DMS53 (cell line): Measurements from ENCODE around the gene C22orf23.

Source experiments
- DNase-seq: peaks from one replicate; lab custom pipeline; 2025; lab: John Stamatoyannopoulos, UW

Gene C22orf23

DNA sequence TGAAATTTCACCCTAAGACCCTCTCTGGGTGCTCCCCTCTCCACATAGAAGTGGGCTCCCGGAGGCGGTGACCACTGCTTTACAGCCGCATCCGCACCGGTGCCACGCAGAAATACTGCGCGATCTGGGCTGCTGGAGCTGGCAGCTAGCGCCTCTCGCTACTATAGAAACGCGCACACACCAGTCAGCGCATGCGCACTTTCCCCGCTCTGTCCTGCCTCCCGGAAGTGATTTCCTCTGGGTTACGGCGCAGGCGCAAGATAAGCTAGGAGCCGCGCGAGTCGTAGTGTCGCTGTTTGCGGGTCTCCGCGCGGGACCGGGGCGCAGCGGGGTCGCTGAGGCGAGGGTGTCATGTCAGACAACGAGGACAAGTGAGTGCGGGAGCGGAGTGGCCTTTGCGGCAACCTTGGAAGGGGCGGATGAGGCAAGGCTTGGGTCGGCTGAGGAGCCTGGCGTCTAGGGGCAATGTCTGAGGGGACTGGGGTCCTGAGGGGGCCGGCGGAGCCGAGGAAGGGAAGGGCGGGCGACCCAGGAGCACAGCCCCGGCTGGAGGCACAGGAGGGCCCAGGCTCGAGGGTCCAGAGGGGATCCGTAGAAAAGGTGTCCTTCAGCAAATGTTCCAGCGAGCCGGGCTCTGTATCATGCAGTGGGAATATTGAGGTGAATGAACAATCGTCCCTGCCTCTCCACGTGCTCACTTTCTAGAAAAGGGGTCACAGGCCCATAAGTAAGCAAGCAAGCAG, at the start of gene C22orf23, which contains the start of gene POLR2F:
Gene C22orf23 (minus strand): TSS at position 165 of the 743 bp plus-strand sequence. CDS start 452 bp downstream, outside the sequence.
Gene POLR2F (plus strand): TSS at position 263 of the 743 bp plus-strand sequence. CDS start 89 bp downstream, at position 352.
- DNase-seq: peak; percentile 90

DNA sequence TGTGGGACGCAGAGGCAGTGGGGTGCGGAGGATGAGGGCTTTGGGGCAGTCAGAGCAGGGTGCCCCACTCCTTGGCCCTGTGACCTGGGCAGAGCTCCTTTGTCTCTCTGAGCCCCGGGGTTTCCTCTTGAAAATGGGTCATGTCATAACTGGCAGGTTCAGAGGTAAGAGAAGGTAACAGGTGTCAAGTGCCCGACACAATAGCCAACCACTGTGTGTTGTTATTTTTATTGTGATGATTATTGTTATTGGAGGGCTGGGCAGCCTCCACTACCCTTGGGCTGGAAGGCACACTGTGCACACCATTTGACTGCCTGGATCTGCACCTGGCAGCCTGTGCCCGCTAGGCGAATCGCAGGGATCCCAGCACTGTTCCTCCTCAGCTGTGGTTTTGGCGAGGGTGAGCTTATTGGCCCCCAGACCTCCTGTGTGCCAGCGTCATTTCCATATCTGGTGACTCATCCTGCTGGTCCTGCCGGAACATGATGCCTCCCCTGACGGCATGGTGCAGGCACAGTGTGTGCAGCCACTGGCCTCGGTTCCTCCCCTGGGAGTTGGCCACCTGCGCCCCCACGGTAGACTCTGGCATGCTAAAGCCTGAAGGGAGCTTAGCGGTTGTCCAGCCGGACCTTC, 46.4 kb upstream of the C22orf23 start:
- DNase-seq: peak; percentile 3

DNA sequence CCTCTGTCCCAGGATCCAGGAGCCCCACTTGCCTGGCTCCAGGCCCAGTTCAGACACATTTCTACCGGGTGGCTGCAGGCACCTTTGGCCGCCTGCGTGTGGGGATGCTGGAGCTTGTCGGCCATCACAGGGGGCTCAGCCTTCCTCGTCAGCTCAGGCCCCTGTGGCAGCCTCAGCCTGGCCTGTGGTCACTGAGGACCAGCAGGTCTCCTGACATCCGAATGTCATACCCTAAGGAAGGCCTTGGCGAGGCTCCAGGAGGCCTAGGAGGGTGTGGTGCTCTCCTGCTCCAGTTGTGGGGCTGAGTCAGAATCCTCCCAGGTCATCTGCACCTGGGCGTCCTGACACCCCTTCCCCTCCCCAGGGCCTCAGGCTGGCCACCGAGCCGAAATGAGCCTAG, 45.8 kb upstream of the C22orf23 start:
- DNase-seq: peak; percentile 1

DNA sequence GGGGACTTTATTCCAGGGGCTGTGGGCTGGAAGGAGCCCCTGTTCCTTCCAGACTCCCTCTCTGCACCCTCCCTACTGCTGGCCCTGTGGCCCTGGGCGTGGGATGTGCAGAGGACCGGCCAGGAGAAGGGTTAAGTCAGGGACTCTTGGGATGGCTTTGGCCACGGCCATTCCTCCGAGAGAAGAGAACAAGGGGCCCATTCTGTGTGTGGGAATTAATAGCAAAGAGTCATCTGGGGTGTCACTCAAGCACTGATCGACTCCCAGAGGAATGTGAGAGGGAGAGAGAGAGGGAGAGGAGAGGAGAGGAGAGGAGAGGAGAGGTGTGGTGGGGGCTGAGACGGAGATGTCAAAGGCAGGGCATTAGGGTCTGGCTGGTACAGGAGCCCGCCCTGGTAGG, 45.1 kb upstream of the C22orf23 start:
- DNase-seq: no peak

DNA sequence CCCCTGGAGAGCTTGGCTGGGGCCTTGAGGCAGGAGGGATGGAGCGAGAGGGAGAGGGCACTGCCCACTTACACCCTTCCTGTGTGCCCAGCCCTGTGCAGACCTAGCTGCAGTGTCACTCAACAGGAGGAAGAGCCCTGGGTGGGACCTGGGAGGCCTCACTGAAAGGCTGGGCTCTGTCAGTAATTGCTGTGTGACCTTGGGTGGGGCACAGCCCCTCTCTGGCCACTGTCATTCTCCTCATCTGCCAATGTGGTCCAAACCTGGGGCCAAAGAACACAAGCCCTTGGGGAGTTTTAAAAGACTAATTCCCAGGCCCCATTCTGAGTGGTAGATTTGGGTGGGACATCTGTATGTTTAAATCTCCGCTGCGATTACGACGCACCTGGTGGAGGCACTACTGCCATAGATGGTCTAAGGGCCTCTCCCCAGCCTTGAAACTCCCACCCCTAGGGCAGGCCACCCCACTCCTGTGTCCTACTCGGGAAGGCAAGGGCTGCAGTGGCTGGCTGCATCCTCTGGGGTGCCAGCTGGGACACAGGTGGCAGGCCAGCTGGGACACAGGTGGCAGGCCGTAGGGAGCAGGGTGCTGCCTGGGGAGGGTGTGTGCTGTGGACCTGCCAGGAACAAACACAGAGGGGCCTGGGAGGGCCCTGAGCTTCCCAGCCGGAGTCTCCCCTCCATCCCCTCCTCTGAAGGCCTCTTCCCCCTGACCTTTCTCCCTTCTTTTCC, 43.3 kb upstream of the C22orf23 start:
- peak; percentile 34 for DNase-seq

DNA sequence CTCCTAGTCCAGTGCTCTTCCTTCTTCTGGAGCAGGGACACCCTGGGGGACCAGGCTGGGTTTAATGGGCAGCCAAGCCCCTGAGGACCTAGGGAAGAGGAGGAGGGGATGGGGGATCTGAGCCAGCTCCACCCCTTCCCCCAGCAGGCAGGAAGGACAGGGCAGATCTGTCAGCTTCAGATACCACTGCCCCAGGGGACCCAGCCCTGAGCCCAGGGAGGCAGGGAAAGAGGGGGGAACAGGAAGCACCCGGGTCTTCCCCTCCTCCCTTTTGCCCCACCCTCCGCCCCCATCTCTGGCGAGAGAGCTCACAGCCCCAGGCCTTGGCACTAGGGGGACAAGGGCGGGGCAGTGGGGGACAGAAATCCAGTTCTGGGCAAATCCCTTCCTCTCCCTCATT, 42.7 kb upstream of the C22orf23 start:
- DNase-seq: no peak

DNA sequence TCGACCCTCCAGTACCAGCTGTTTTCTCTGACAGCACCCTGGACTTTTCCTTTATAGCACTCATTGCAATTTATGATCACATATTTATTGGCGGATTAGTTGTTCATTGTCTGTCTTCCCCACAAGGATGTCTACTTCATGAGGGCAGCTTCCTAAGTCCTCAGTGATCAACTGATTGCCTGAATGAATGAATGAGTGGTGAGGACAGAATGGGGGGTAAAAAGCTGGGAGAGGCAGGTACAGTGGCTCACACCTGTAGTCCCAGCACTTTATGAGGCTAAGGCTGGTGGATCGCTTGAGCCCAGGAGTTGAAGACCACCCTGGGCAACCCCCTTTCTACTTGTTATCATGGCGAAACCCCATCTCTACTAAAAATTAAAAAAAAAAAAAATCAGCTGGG, 42.1 kb upstream of the C22orf23 start:
- no peak for DNase-seq

DNA sequence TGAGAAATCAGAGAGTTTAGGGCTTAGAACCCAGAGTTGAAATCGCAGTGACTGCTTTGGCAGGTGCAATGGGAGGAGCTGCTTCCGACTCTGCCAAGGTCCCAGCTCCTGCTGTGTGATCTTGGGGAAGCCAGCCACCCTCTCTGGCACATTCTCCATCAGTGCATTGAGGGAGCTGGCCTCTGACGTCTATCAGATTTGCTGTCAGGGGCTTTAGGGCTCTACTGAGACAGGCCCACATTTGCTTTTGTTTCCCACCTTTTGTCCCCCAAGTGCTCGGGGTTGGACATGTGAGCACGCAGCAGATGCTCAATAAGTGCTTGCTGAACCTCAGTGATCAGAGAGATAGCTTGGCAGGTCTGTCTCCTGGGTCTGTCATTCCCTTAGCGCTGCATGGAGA, 41.6 kb upstream of the C22orf23 start:
- DNase-seq: no peak

DNA sequence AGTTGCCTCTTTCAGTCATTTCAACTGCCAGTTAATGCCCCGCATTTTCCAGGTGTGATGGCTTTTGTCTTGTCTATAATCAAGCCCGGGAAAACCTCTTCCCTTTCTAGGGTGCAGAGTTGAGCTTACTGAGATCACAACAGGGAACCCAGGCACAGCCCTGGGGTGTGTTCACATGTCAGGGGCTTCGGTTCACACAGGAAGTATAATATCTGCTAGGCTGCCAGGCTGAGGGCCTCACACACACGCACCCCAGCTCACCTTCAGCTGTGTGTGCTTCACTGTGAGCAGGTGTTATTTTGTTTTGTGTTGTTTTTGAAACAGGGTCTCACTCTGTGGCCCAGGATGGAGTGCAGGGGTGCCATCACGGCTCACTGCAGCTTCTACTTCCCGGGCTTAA, 40.6 kb upstream of the C22orf23 start:
- no peak for DNase-seq

DNA sequence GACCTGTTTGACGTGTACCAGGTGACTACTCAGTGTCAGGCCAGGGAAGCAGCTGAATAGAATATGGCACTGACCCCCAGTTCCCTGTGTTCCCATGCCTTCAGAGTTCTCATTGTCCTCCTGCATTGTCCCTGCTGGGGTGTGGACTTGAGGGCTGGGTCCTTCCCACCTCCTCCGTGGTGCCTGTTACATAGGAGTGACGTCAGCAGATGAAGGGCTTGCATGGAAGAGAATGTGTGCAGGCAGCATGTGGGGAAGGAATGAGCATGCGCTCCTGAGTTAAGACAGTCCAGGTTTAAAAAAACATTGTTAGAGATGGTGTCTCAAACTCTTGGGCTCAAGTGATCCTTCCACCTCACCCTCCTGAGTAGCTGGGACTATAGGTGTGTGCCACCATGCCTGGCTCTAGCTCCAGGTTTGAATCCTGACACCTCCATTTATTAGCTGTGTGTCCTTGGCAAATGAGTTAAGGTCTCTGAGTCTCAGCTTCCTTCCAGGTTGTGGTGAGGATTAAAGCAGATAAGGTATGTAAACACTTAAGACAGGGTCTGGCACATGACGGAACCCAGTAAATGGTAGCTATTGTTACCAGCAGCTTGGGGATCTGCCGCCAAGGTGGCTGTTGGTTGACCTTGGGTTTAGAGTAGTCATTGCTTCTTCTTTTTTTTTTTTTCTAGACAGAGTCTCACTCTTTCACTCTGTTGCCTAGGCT, 38.5 kb upstream of the C22orf23 start:
- peak; percentile 2 for DNase-seq

DNA sequence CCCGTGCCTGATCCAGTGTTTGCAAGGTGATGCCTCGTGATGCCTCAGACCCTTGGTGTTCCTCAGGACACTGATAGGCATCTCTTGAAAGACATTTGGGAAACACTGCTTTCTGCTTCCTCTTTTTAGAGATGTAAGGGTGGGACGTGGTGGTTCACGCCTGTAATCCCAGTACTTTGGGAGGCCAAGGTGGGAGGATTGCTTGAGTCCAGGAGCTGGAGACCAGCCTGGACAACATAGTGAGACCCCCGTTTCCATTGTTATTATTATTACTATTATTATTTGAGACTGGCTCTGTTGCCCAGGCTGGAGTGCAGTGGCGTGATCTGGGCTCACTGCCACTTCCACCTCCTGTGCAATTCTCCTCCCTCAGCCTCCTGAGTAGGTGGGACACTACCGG, 37.5 kb upstream of the C22orf23 start:
- no peak for DNase-seq

DNA sequence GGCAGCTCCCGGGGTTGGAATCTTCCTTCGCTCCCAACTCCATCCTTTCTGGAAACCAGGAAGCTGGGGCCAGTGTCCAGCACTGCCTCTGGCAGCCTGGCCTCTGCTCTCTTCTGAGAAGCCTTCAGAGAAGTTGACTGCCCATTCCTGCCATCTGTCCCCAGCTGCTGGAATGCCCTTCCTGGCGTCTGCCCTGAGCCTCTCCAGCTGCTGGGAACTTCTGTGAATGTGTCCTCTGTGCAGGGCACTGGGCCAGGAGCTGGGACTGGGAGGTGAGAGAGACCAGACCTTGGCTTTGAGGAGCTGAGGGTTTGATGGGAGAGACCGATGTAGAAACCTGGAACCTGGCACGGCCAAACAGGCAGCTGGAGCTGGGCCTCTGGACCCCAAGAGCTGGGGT, 36.9 kb upstream of the C22orf23 start:
- no peak for DNase-seq

DNA sequence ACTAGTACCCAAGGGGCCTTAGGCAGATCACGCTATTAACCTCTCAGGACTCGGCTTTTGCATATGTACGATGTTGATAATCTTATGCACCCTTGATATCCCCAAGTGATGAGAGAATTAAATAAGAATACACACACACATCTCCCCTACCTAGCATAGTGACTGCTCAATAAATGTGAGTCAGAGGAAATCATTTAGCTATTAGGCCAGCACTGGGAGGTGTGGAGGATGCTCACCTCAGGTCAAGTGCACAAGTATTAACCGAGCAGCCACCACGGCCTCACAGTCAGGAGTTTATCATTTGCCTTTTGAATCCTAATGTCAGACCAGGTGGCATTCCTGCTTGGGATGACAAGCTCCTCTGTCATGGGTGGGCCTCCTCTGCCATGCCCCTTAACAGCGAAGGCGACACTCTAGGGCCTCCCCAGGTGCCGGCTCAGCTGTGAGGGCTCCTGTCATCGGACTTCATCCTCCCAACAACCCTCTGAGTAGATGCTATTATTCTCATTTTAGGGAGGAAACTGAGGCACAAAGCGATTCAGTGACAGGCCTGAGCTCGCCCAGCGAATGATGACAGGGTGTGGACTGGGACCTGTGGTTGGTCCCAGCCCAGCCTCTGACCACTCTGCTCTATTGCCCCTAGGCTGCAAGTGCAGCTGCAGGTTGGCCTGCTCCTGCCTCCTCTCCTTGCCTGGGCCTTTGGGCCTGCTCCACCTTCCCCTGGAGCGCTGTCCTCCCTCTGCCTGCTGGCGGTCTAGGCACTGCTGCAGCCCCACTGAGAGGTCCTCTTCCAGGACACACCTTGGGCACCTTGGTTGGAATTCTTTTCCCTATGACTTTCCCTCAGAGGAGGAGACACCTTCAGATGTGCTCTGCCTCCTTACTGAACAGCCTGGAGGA, 36.0 kb upstream of the C22orf23 start:
- DNase-seq: no peak

DNA sequence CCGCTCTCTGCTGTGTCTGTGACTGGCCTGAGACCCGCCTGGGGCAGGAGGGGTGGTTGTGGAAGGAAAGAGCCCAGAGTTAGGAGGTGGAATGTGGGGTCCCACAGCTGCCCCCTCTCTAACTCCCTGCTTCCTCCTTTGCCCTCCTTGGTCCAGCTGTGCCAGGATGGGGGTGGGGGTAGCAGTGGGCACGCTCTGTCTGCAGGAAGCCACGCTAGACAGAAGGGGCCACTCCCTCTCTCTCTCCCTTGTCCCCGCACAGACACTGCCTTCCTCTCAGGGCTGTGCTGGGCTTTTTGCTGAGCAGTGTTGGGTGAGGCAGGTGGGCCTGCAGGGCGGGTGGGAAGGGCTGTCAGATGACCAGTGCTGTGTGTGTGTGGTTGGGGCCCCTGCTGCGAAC, 33.0 kb upstream of the C22orf23 start:
- DNase-seq: no peak

DNA sequence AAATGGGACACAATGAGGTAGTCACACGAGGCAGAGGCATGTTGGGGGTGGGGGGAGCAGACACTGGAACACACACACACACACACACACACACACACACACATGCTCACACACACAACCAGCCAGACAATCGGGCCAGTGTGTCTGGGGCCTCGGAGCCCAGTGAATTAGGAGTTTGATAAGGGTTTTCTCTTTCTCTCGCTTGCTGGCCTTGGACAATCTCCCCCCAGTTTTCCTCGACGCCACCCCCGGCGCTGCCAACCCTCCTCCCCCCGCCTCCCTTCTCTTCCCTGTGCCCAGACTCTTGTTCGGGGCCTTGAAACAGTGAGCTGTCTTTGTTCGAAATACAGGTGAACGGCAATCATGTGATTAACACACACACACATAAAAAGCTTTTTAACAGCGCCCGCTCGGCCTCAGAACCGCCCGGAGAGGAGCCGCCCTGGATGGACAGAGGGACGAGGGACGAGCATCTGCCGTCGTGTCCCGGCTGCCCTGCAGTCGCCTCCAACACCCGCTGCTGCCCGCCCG, 32.4 kb upstream of the C22orf23 start:
- no peak for DNase-seq

DNA sequence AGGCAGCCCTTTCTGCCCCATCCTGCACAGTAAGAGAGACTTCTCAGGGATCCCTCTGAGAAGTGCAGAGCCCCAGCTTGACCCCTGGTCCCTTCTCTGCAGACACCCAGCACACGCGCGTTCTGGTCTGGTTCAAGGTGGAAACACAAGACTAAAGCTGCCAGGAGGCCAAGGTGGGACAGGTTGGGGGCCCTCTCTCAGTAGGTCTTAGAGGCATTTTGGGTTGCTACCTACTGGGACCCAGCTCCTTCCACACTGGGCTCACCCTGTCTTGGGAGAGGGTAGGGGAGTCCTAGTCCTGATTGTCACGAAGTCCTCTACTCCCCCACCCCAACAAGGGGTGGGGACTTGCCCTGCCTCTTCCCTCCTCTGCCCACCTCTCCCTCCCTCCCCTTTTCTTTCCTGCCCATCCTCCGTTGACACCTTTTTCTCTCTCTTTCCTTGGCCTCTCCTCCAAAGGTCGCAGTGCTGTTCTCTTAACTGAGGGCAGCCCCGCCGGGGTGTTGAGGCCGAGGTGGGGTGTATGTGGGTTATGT, 31.7 kb upstream of the C22orf23 start:
- DNase-seq: no peak

DNA sequence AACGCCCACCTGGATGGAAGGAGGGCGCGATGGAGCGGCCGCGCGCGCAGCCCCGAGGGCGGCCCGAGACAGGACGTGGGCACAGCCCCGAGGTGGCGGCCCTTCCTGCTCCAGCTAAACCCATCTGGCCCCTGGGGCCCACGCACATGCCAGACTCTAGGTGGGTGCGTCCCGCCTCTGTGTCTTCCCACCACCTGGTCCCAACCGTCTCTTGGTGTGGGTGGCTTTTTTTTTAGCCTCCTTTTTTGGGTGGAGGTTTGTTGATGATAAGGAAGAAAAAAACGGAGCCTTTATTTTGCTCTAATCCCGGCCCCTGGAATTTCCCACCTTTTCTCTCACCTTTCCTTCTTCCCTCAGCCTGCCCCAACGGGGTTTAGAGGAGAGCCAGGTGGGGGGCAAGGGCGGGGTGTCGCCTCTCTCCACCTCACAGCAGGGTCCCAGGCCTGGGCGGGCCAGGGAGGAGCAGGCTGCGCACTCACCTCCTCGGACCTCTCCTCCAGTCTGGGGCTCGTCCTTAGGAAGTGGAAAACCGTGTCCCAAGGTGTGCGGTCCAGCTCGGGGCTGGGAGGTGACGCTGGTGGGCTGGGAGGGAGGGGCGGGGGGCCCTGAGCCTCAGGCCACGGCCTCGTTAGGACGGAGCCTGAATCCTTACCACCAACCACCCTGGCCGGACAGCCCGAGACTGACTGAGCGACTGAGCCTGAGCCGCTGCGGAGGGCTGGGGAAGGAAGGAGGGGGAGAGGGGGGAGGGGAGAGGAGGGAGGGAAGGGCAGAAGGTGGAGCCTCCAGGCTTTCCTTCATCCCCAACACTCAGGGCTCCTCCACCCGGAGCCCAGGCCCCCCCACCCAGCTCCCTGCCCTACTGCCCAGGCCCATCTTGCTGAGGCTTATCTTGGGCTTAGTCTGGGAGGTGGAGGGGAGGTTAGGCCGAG, 30.7 kb upstream of the C22orf23 start, which contains the start of gene SOX10:
Gene SOX10 (minus strand): TSS at position 696 of the 932 bp plus-strand sequence. CDS start 771 bp downstream, outside the sequence.
- DNase-seq: no peak

DNA sequence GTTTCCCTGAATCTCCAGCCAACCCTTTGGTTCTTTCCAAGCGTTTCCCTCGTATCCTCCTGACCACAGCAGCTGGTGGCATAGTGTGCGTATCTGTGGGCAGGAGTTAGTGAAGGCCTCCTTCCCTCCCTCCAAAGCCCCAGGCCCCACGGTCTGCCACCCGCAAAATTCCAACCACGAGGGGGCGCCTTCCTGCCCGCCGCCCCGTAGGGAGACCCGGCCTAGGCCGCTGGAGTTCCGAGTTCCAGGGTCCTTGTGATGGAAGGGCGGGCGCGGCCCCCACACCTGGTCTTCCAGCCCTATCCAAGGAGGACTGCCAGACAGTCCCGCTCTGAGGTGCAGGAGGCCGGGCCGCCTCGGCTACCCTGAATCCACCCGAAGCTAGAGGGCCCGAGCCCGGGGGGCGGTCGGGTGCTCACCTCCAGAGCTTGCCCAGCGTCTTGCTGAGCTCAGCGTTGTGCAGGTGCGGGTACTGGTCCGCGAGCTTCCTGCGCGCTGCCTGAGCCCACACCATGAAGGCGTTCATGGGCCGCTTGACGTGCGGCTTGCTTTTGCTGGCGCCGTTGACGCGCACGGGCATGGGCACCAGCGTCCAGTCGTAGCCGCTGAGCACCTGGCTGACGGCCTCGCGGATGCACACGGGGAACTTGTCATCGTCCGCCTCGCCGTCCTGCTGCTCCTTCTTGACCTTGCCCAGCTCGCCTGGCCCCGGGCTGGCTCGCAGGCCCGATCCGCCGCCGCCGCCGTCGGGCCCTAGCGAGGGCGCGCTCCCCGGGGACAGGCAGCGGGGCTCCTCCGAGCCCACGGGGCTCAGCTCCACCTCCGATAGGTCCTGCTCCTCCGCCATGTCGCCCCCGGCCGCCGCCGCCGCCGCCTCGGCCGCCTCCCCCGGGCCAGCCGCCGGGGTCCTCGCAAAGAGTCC, 29.8 kb upstream of the C22orf23 start:
- DNase-seq: no peak
